ENCODE results near the gene KIAA1328. TPM values are rescaled to one million over a fixed set of nuclear protein-coding genes. Genes with fewer than 3 reads are reported as not detected.
A peak's percentile ranks its signal among the peaks of the same experiment; 100 is the strongest.

Gene KIAA1328
- polyA plus RNA-seq, 1 donor = 15.0 TPM

- DNase-seq = no peak
These were observed 121.4 kb downstream of the KIAA1328 start for GRCh38 chr18:36950282-36950681.

- no peak for DNase-seq
These were observed 122.0 kb downstream of the KIAA1328 start for GRCh38 chr18:36950960-36951359.

GRCh38 chr18:36953047-36953446 is 124.1 kb downstream of the KIAA1328 start:
- no peak for DNase-seq

- DNase-seq = no peak
These were observed 131.1 kb downstream of the KIAA1328 start for GRCh38 chr18:36960038-36960437.

GRCh38 chr18:36963464-36963863 is 134.5 kb downstream of the KIAA1328 start:
- DNase-seq = no peak

DNA sequence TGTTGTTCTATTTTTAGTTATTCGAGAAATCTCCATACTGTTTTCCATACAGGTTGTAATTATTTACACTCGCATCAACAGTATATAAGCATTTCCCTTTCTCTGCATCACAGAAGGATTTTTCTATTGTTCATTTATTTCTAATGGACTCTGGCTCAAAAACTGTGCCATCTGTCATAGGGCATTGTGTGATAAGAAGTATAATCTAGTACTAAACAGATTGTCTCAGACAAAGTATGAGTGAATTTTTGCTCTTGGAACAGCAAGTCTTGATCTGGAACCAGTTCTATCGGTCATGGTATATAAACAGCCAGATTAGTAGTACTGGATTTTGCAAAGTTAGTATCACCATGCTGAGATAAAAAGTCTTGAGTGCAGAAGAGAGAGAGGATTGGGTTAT is 145.8 kb downstream of the KIAA1328 start:
- DNase-seq = no peak

DNA sequence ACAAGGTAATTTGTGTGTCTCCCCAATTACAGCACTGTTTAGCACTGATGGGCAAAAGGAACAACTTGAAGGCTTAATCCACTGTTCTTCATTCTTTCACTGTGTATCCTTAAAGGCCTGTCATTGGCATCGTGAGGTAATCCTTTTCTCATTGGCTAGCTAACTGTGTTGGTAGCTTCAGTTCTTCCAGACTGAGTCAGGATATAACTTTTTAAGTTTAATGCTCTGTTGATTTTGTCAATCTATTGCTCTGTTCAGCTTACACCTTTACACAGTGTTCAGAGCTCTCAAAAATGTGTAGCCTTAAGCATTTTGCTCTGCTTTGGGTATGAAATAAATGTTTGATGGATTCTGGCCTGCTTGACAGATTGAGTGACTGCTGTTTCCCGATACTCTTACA is 148.2 kb downstream of the KIAA1328 start:
- DNase-seq = peak; percentile 2

DNA sequence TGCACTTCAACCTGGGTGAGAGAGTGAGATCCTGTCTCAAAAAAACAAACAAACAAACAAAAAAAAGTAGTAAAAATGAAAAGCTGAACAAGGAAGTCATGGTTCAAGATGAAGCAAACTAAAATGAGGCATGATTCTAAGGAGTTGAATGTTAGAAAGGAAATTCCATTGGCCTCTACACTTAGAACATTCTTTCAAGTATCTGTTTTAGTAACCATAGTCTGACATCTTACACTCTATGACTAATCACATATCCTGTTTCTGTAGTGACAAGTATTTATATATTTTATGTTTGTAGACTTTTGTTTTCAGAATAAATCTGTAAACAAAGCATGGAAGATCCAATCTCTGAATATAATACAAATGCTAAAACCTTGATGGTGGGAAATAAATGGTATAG is 164.1 kb downstream of the KIAA1328 start:
- DNase-seq = no peak

DNA sequence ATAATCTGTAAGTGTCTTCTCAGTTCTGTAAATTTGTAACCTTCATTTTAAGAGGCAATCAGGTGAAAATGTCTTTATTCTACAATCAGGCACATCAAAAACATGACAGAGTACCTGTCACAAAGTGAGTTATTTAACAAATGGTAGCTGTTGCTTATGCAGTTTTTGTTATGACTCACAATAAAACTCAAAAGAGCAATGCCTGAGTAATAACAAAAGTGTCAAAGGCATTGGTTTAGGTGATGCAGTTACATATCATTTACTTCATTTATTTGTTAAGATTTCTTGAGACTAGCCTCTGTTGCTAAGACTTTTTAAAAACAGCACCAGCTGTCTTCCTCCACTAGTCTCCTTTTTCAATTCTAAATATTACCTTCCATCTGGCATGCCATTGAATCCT is 177.8 kb downstream of the KIAA1328 start:
- DNase-seq = no peak

GRCh38 chr18:37012452-37012851 is 183.5 kb downstream of the KIAA1328 start:
- DNase-seq = no peak

- no peak for DNase-seq
These were observed 190.4 kb downstream of the KIAA1328 start for GRCh38 chr18:37019157-37019827.

DNA sequence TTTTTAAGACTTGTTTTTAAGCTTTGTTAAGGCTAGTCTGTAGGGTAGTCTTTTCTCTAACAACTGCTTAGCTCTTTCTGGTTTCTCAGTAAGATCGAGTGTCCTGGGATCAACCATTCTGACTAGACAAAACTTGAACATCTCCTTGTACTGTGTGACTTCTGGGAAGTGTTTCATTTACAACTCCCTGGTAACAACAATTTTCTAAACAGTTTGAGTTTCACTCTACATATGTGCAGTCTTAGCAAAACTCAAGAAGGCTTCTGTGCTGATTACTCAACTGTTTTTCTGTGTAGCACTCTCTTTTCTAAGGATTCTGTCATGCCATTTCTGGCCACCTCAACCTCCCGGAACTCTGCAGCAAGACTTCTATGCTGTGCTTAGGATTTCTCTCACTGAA is 204.5 kb downstream of the KIAA1328 start:
- no peak for DNase-seq

GRCh38 chr18:37042381-37042780 is 213.5 kb downstream of the KIAA1328 start:
- DNase-seq = no peak

- no peak for DNase-seq
These were observed 226.3 kb downstream of the KIAA1328 start for GRCh38 chr18:37055137-37055802.

DNA sequence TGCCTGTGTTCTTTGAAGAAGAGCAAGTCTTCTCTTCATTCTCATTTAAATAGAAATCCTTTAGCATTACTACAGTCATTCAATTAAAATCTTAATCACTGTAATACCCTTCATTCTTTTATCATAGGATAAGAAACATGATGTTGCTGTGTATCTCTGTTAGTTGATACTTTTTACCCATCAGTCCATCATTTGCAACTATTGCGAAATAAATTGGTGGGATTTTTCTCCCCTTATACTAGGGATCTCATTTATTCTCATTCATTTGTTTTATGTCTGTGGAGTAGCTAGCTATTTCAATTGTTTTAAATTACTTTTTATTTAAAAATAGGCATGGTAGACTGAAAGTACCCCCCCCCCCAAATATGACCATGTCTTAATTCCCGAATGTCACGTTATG is 235.3 kb downstream of the KIAA1328 start:
- no peak for DNase-seq

DNA sequence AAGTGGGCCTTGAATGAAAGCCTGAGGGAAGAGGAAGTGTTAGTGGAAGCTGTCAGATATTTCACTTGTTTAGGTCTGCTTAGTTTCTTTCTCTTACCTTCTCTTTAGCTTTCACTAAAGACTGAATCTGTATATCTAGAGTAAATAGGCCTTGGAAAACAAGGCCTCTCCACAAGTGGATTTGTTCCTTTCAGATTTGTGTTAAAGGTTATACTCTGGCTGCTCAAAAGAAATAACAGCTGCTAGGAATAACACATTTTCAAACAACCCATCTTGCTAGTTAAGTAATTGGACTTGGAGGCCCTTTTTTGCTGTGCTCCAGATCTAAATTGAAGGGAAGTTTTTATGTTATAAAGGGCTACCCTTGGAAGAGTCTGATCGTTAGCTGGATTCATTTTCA is 236.3 kb downstream of the KIAA1328 start:
- no peak for DNase-seq

DNA sequence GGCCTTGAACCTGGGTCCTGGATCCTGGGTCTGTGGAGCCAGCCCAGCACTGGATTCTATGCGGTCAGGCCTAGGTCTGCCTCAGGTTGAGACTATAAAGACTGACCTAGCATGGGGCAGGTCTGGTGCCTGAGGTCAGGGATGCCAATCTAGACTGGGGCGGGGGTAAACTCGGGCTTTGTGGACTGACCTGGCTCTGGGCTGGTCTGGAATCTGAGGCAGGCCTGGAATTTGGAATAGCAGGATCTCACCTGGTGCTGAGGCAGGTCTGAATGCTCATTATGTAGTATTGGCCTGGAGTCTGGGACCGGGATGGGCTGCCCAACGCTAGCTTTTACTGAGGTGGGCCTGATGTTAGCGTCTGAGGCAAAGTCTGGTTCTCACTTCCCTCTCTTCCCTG is 256.0 kb downstream of the KIAA1328 start:
- no peak for DNase-seq

DNA sequence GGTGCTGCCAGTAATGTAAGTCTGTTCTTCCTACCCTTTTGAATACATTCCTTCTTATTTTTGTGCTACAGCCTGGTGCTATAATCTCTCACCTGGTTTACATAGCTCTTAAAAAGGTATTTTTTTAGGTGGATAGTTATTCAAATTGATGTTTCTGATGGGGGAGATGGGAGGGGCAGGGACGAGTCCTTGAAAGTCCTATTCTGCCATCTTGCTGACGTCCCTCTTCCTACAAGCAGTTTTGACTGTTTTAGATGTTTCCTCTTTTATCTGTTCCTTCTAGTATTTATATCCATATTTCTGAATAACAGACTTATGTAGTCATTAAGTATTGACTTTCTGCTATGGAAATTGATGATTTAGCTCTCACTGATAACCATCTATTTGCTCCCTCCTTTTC is 256.4 kb downstream of the KIAA1328 start:
- no peak for DNase-seq

GRCh38 chr18:37107748-37108522 is 279.0 kb downstream of the KIAA1328 start:
- DNase-seq = no peak

DNA sequence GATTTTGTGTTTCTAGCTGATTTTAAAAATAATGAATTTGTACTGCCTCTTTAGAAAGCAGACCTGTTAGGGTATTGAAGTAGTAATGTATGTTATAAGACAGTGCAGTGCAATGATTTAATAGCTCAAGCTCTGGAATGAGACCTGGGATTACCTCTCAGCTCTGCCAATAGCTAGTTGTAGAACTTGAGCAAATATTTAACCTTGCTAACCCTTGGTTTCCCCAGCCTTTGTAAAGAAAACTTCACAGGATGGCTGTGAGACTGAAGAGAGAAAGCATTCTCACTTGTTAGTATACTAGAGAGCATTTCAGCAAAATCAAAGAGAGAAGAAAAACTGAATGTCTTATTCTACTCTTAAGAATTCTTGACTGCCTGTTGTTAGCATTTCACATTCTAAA is 293.9 kb downstream of the KIAA1328 start:
- no peak for DNase-seq

- no peak for DNase-seq
These were observed 295.6 kb downstream of the KIAA1328 start for GRCh38 chr18:37124516-37124915.

DNA sequence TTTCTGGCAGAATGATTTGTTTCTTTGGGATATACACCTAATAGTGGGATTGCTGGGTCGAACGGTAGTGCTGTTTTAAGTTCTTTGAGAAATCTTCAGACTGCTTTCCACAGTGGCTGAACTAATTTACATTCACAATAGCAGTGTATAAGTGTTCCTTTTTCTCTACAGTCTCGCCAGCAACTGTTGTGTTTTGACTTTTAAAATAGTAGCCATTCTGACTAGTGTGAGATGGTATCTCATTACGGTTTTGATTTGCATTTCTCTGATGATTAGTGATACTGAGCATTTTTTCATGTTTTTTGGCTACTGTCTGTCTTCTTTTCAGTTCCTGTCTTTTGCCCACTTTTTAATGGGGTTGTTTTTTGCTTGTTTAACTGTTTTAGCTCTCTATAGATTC is 306.2 kb downstream of the KIAA1328 start:
- no peak for DNase-seq

GRCh38 chr18:37138456-37138855 is 309.5 kb downstream of the KIAA1328 start:
- no peak for DNase-seq
